GM18858 (cell line): ENCODE results near the gene BRAT1.

Source experiments
- ATAC-seq: cut with Tn5 transposase; IDR thresholded peaks from one replicate; pipeline ENCODE4 v1.9.1; 2021; ENCODE audit not compliant: unreplicated experiment

BRAT1 gene

GRCh38 chr7:2514473-2515423 is 40.6 kb downstream of the BRAT1 start:
- no peak for ATAC-seq

GRCh38 chr7:2513702-2514101 is 41.6 kb downstream of the BRAT1 start:
- no peak for ATAC-seq

- no peak for ATAC-seq
Observed at GRCh38 chr7:2512713-2513112, 42.6 kb downstream of the BRAT1 start.

GRCh38 chr7:2512179-2512661 is 43.1 kb downstream of the BRAT1 start:
- no peak for ATAC-seq

- no peak for ATAC-seq
Observed at GRCh38 chr7:2511769-2512168, 43.6 kb downstream of the BRAT1 start.

- ATAC-seq = no peak
Observed at GRCh38 chr7:2510909-2511768, 44.2 kb downstream of the BRAT1 start.

GRCh38 chr7:2510130-2510776 is 45.1 kb downstream of the BRAT1 start:
- ATAC-seq = no peak

GRCh38 chr7:2509298-2509906 is 45.9 kb downstream of the BRAT1 start:
- no peak for ATAC-seq

- ATAC-seq = no peak
Observed at GRCh38 chr7:2508327-2509215, 46.8 kb downstream of the BRAT1 start.

GRCh38 chr7:2507917-2508306 is 47.4 kb downstream of the BRAT1 start:
- ATAC-seq = no peak

- ATAC-seq = no peak
Observed at GRCh38 chr7:2507208-2507916, 48.0 kb downstream of the BRAT1 start.

GRCh38 chr7:2505401-2505800 is 49.9 kb downstream of the BRAT1 start:
- ATAC-seq = no peak

GRCh38 chr7:2504889-2505375 is 50.4 kb downstream of the BRAT1 start:
- no peak for ATAC-seq

GRCh38 chr7:2504128-2504888 is 51.0 kb downstream of the BRAT1 start:
- no peak for ATAC-seq

- no peak for ATAC-seq
Observed at GRCh38 chr7:2503056-2503941, 52.0 kb downstream of the BRAT1 start.

GRCh38 chr7:2502647-2502966 is 52.7 kb downstream of the BRAT1 start:
- ATAC-seq = no peak

- no peak for ATAC-seq
Observed at GRCh38 chr7:2501947-2502646, 53.2 kb downstream of the BRAT1 start.
